HFF-Myc (cell line): ENCODE measurements around the gene ICAM3.
A peak's percentile ranks its signal among the peaks of the same experiment; 100 is the strongest.

Experiments
- DNase-seq: peaks from one replicate; pipeline ENCODE4 v3.0.0-alpha.2; 2011; ENCODE audit warnings: low read depth; ENCODE audit errors: extremely low read depth
- H3K4me3 ChIP-seq: replicated peaks from 2 replicates; pipeline ENCODE4 v1.5.1; 2011; ENCODE audit warnings: low read depth, mild to moderate bottlenecking, control low read depth, low read length
- CTCF ChIP-seq: IDR thresholded peaks from 2 replicates; pipeline ENCODE4 v1.5.1; 2012; ENCODE audit warnings: mild to moderate bottlenecking, low read depth, low read length, control low read depth; ENCODE audit errors: missing control alignments

Gene ICAM3

GRCh38 chr19:10292789-10293636 is 46.4 kb downstream of the ICAM3 start:
- DNase-seq, result no peak
- no peak for TF ChIP-seq CTCF
- 0 out of 2 replicates have a peak overlapping the region, but pooled peaks have one; percentile 7 for H3K4me3 ChIP-seq

GRCh38 chr19:10292206-10292788 is 47.1 kb downstream of the ICAM3 start:
- TF ChIP-seq CTCF, result no peak
- peak; percentile 56 for DNase-seq
- peak overlapping the region; percentile 49 for H3K4me3 ChIP-seq

GRCh38 chr19:10291554-10292205 is 47.7 kb downstream of the ICAM3 start:
- no peak for TF ChIP-seq CTCF
- H3K4me3 ChIP-seq, result peak overlapping the region; percentile 49
- no peak for DNase-seq

- no peak for TF ChIP-seq CTCF
- no peak for DNase-seq
- peak overlapping the region; percentile 49 for H3K4me3 ChIP-seq
Observed at GRCh38 chr19:10290876-10291553, 48.4 kb downstream of the ICAM3 start.

- TF ChIP-seq CTCF, result no peak
- DNase-seq, result no peak
- H3K4me3 ChIP-seq, result peak overlapping the region; percentile 49
Observed at GRCh38 chr19:10290357-10290875, 49.0 kb downstream of the ICAM3 start.

GRCh38 chr19:10289836-10290356 is 49.5 kb downstream of the ICAM3 start, which contains the start of gene ICAM5:
TSS of gene ICAM5 (plus strand) at chr19:10289952. CDS start at chr19:10290044, 92 bp downstream.
- peak within 1 kb of the TSS; percentile 49 for H3K4me3 ChIP-seq
- TF ChIP-seq CTCF, result no peak
- no peak for DNase-seq
